GM12891 (cell line): Measurements from ENCODE around the gene SDSL.

ENCODE experiments used
- POLR2A ChIP-seq: IDR thresholded peaks from 2 replicates; pipeline ENCODE4 v1.6.1; 2011; ENCODE audit warnings: low read depth, low read length, control low read depth
- POLR2AphosphoS5 ChIP-seq: IDR thresholded peaks from 2 replicates; pipeline ENCODE4 v1.6.1; 2011; ENCODE audit warnings: low read depth, low read length, control low read depth
- SPI1 ChIP-seq: IDR thresholded peaks from 2 replicates; pipeline ENCODE4 v1.6.1; 2011; ENCODE audit warnings: low read depth, low read length, control low read depth
- TAF1 ChIP-seq: IDR thresholded peaks from 2 replicates; pipeline ENCODE4 v1.6.1; 2011; ENCODE audit warnings: low read depth, low read length, control low read depth

GRCh38 chr12:113397497-113398197 is 24.5 kb upstream of the SDSL start:
- TF ChIP-seq SPI1 (no peak), POLR2A (no peak), TAF1 (no peak), POLR2AphosphoS5 (no peak)
